Thyroid gland (tissue), 4 donors: ENCODE measurements around the gene DAP3.
"Not testable (repeated sequence)": the region's sequence is repeated elsewhere in the genome, so short reads cannot be mapped to it uniquely, and the experiment has no call there.

Source experiments
- CTCF ChIP-seq, 6 experiments: fragments of 200-600 bp in 3 of 6; fragments of 450-650 bp in 3 of 6; sonication (generic) in 3 of 6; IDR thresholded peaks; one replicate each; pipeline ENCODE4 v1.5.1; 2016 to 2019; ENCODE audit warnings: antibody characterized with exemption in 6 of 6, mild to moderate bottlenecking in 2 of 6, inconsistent platforms in 1 of 6, moderate library complexity in 1 of 6
- POLR2A ChIP-seq, 2 donors: fragments of 450-650 bp; IDR thresholded peaks; one replicate each; pipeline ENCODE4 v1.6.1; 2017; ENCODE audit warnings: antibody characterized with exemption in 2 of 2, mild to moderate bottlenecking in 2 of 2, moderate library complexity in 1 of 2

- TF ChIP-seq CTCF, POLR2A (IDR thresholded peaks at IDR 0.05): not testable (repeated sequence)
Measured at GRCh38 chr1:155763989-155764388, 75.1 kb downstream of the DAP3 start.
